Hepatocyte (in vitro differentiated cells): ENCODE measurements around the gene KCNS1. TPM values are rescaled to one million over a fixed set of nuclear protein-coding genes. Genes with fewer than 3 reads are reported as not detected.

ENCODE experiments used
- DNase-seq: peaks from one replicate; pipeline ENCODE4 v3.0.0-alpha.2; 2016; ENCODE audit warnings: low spot score
- H2AFZ ChIP-seq: fragments of 200-600 bp; sonication (generic); 2 replicates; pipeline ENCODE4 v1.6.0; 2016; ENCODE audit warnings: antibody characterized with exemption, mild to moderate bottlenecking
- H3K27ac ChIP-seq: fragments of 200-600 bp; sonication (generic); 2 replicates; pipeline ENCODE4 v1.5.1; 2016; ENCODE audit warnings: mild to moderate bottlenecking
- H3K27me3 ChIP-seq: fragments of 200-600 bp; sonication (generic); 2 replicates; pipeline ENCODE4 v1.6.1; 2016
- H3K36me3 ChIP-seq: fragments of 200-600 bp; sonication (generic); replicated peaks from 2 replicates; pipeline ENCODE4 v1.5.1; 2016; ENCODE audit warnings: low read depth; ENCODE audit not compliant: insufficient read depth
- H3K4me1 ChIP-seq: fragments of 200-600 bp; sonication (generic); 2 replicates; pipeline ENCODE4 v1.5.1; 2016; ENCODE audit warnings: mild to moderate bottlenecking, moderate library complexity; ENCODE audit not compliant: insufficient read depth
- H3K4me2 ChIP-seq: fragments of 200-600 bp; sonication (generic); 2 replicates; pipeline ENCODE4 v1.6.0; 2016
- H3K4me3 ChIP-seq: fragments of 200-600 bp; sonication (generic); 2 replicates; pipeline ENCODE4 v1.5.1; 2016; ENCODE audit warnings: mild to moderate bottlenecking
- H3K79me2 ChIP-seq: fragments of 200-600 bp; sonication (generic); 2 replicates; pipeline ENCODE4 v1.6.0; 2017; ENCODE audit warnings: mild to moderate bottlenecking
- H3K9me2 ChIP-seq: fragments of 200-600 bp; sonication (generic); replicated peaks from 2 replicates; pipeline ENCODE4 v1.6.0; 2017; ENCODE audit warnings: mild to moderate bottlenecking; ENCODE audit not compliant: insufficient read depth
- H3K9me3 ChIP-seq: fragments of 200-600 bp; sonication (generic); 2 replicates; pipeline ENCODE4 v1.5.1; 2016; ENCODE audit warnings: low read depth, mild to moderate bottlenecking
- H4K20me1 ChIP-seq: fragments of 200-600 bp; sonication (generic); 2 replicates; pipeline ENCODE4 v1.6.0; 2016; ENCODE audit warnings: mild to moderate bottlenecking; ENCODE audit not compliant: insufficient read depth, poor library complexity, severe bottlenecking
- EZH2 ChIP-seq: fragments of 200-600 bp; sonication (generic); IDR thresholded peaks from 2 replicates; pipeline ENCODE4 v1.6.1; 2016; ENCODE audit warnings: antibody characterized with exemption, mild to moderate bottlenecking, borderline replicate concordance
- EZH2phosphoT487 ChIP-seq: fragments of 200-600 bp; sonication (generic); IDR thresholded peaks from one replicate; pipeline ENCODE4 v1.6.1; 2018; ENCODE audit warnings: antibody characterized with exemption, mild to moderate bottlenecking, low read depth, moderate library complexity; ENCODE audit not compliant: unreplicated experiment, severe bottlenecking
- WGBS: methylation state at CpG from one replicate; pipeline ENCODE4 v1.1.6; 2016; ENCODE audit warnings: low lambda C conversion rate; ENCODE audit errors: missing lambda C conversion rate; 5-methylcytosine and 5-hydroxymethylcytosine counted together
- polyA plus RNA-seq: library from polyadenylated mRNA; unstranded; fragments of >200 nt; fragmentation: Nextera tagmentation; extraction: Ambion mirVana; gene quantifications from 2 replicates; pipeline ENCODE4 v1.2.1, GENCODE V29; 2016
- total RNA-seq: library from RNA; depleted of rRNA; stranded (reverse); fragments of >200 nt; gene quantifications from 2 replicates; pipeline ENCODE4 v1.2.3, GENCODE V29; 2014
- TF ChIP-seq, protein P1 (sequence below): fragments of 200-600 bp; sonication (generic); IDR thresholded peaks from 2 replicates; pipeline ENCODE4 v1.5.1; 2016; ENCODE audit warnings: antibody characterized with exemption, mild to moderate bottlenecking; ENCODE audit not compliant: poor library complexity

KCNS1 gene
- total and polyA plus RNA-seq, 2 experiments from 2014 or later = 0.42 to 0.43 TPM

DNA sequence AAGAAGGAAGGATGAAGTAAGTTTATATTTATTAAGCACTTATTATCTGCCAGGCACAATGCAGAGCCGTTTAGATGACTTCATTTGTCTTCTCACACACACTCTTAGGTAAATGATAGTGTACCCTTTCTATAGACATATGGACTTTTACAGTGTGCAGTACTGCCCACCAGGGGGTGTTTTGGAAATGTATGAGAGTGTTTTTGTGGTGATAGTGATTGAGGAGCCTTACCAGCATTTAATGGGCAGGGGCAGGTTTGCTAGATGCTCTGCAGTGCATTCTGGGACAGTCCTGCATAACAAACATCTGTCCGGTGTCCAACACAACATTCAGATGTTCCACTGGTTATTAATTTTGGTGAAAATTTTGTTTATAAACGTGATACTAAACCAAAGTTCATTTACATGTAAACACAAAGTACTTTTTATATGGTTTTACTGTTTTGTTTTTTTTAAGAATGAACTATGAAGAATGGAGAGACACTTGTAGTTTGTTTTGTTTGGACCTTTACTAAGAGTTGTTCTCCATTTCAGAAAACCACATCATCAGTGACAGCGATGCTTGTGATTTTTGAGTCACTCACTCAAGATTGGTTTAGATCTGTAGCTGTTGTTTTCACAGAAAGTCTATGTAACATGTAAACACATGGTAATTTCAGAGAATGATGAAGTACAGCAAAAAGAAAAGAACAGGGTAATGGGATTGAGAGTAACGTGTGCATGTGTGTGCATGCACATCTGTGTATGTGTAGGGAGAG is 19.9 kb downstream of the KCNS1 start:
- Histone ChIP-seq H3K79me2 (no peaks in the 10 kb centered on the region), H3K27me3 (no peaks in the 10 kb centered on the region), H3K27ac (no peak overlapping the region), H3K36me3 (no peaks in the 10 kb centered on the region), H3K4me2 (no peak overlapping the region), H3K4me3 (no peak overlapping the region), H3K4me1 (no peaks in the 10 kb centered on the region), H2AFZ (no peak overlapping the region), H4K20me1 (no peaks in the 10 kb centered on the region), H3K9me2 (no peaks in the 10 kb centered on the region), H3K9me3 (peaks cover 3% of the 10 kb centered on the region)
- 88% methylated on average over 5 of the region's 5 CpGs for WGBS
- no peak for DNase-seq
- TF ChIP-seq EZH2phosphoT487 = no peak
- TF ChIP-seq, protein P1, sequence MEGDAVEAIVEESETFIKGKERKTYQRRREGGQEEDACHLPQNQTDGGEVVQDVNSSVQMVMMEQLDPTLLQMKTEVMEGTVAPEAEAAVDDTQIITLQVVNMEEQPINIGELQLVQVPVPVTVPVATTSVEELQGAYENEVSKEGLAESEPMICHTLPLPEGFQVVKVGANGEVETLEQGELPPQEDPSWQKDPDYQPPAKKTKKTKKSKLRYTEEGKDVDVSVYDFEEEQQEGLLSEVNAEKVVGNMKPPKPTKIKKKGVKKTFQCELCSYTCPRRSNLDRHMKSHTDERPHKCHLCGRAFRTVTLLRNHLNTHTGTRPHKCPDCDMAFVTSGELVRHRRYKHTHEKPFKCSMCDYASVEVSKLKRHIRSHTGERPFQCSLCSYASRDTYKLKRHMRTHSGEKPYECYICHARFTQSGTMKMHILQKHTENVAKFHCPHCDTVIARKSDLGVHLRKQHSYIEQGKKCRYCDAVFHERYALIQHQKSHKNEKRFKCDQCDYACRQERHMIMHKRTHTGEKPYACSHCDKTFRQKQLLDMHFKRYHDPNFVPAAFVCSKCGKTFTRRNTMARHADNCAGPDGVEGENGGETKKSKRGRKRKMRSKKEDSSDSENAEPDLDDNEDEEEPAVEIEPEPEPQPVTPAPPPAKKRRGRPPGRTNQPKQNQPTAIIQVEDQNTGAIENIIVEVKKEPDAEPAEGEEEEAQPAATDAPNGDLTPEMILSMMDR = peak; percentile 22
- TF ChIP-seq EZH2 = no peak

DNA sequence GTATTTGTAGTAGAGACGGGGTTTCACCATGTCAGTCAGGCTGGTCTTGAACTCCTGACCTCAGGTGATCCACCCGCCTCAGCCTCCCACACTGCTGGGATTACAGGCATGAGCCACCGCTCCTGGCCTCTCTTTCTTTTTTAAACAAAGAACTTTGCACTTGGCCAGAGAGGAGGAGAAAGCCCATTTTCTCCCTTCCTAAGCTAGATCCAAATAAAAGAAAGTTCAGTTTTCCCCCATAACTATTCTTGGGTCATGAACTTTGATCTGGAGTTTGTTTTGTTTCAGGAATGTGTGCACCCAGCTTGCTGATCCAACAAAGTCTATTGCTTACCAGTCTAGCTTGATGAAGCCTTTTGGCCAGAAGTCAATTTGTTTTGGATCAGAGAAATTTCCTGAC is 23.4 kb downstream of the KCNS1 start:
- WGBS = 61% methylated on average over 3 of the region's 3 CpGs
- DNase-seq = no peak
- Histone ChIP-seq H4K20me1 (no peaks in the 10 kb centered on the region), H3K4me2 (no peak overlapping the region), H3K36me3 (no peaks in the 10 kb centered on the region), H3K9me3 (peaks cover 3% of the 10 kb centered on the region), H3K4me1 (no peaks in the 10 kb centered on the region), H3K4me3 (no peak overlapping the region), H3K27ac (no peak overlapping the region), H3K27me3 (no peaks in the 10 kb centered on the region), H2AFZ (no peak overlapping the region), H3K79me2 (no peaks in the 10 kb centered on the region), H3K9me2 (no peaks in the 10 kb centered on the region)
- TF ChIP-seq EZH2 = no peak
- TF ChIP-seq, protein P1 = no peak
- no peak for TF ChIP-seq EZH2phosphoT487

DNA sequence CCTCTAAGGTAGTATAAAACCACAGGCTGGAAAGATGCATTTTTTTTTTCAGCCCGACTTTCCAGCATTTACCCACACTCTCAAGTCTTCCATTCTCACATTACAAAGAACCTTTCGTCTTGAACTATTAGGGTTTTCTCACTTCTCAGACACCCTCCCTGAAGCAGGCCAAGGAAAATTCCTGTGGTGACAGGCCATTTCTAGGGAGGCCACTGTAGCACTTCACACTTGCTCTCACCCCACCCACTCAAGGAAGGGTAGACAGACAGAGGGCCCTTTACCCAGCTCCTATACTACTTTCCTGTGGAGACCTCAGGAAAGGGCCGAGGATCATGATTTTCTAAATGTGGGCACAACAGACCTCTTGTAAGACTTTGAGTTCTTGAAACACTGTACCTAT is 27.7 kb downstream of the KCNS1 start:
- Histone ChIP-seq H3K4me2 (no peak overlapping the region), H3K9me3 (no peaks in the 10 kb centered on the region), H3K36me3 (no peaks in the 10 kb centered on the region), H3K27me3 (no peaks in the 10 kb centered on the region), H3K9me2 (no peaks in the 10 kb centered on the region), H3K79me2 (no peaks in the 10 kb centered on the region), H3K4me3 (no peak overlapping the region), H2AFZ (no peak overlapping the region), H3K4me1 (no peaks in the 10 kb centered on the region), H3K27ac (no peak overlapping the region), H4K20me1 (no peaks in the 10 kb centered on the region)
- TF ChIP-seq, protein P1 = no peak
- no peak for TF ChIP-seq EZH2
- TF ChIP-seq EZH2phosphoT487 = no peak
- no peak for DNase-seq
- 100% methylated on average over 3 of the region's 3 CpGs for WGBS
